ENCODE measurements around the gene CHD2.
"Not testable (repeated sequence)": the region's sequence is repeated elsewhere in the genome, so short reads cannot be mapped to it uniquely, and the experiment has no call there.

Gene CHD2

GRCh38 chr15:93052090-93052879 is 152.2 kb downstream of the CHD2 start:
- no peak for DNase-seq

- DNase-seq, result no peak
Measured at GRCh38 chr15:93055211-93055610, 155.1 kb downstream of the CHD2 start.

GRCh38 chr15:93056836-93057235 is 156.7 kb downstream of the CHD2 start:
- DNase-seq, result no peak

GRCh38 chr15:93057618-93058017 is 157.5 kb downstream of the CHD2 start:
- DNase-seq, result no peak

GRCh38 chr15:93058128-93058527 is 158.0 kb downstream of the CHD2 start:
- DNase-seq, result no peak

GRCh38 chr15:93058904-93059427 is 158.8 kb downstream of the CHD2 start:
- DNase-seq, result no peak

- DNase-seq, result no peak
Measured at GRCh38 chr15:93059442-93059841, 159.3 kb downstream of the CHD2 start.

- no peak for DNase-seq
Measured at GRCh38 chr15:93060336-93061248, 160.5 kb downstream of the CHD2 start.

- not testable (repeated sequence) for DNase-seq
Measured at GRCh38 chr15:93062628-93063261, 162.6 kb downstream of the CHD2 start.

GRCh38 chr15:93063262-93063671 is 163.1 kb downstream of the CHD2 start:
- DNase-seq, result no peak

- no peak for DNase-seq
Measured at GRCh38 chr15:93063796-93064690, 163.9 kb downstream of the CHD2 start.

- no peak for DNase-seq
Measured at GRCh38 chr15:93065641-93066045, 165.5 kb downstream of the CHD2 start.

- DNase-seq, result no peak
Measured at GRCh38 chr15:93066224-93066681, 166.1 kb downstream of the CHD2 start.

- DNase-seq, result no peak
Measured at GRCh38 chr15:93066834-93067648, 166.9 kb downstream of the CHD2 start.

- DNase-seq, result no peak
Measured at GRCh38 chr15:93067649-93068085, 167.5 kb downstream of the CHD2 start.

GRCh38 chr15:93068581-93069199 is 168.6 kb downstream of the CHD2 start:
- no peak for DNase-seq

GRCh38 chr15:93070132-93070531 is 170.0 kb downstream of the CHD2 start:
- no peak for DNase-seq

- no peak for DNase-seq
Measured at GRCh38 chr15:93070551-93071296, 170.6 kb downstream of the CHD2 start.

- no peak for DNase-seq
Measured at GRCh38 chr15:93071469-93071936, 171.4 kb downstream of the CHD2 start.

- no peak for DNase-seq
Measured at GRCh38 chr15:93072011-93072410, 171.9 kb downstream of the CHD2 start.
